GM23338 (cell line): ENCODE results near the gene GFRA1.

Experiments used
- CTCF ChIP-seq, 2 experiments: fragments of 200-600 bp in 1 of 2; sonication (generic) in 1 of 2; conservative IDR thresholded peaks; 2 replicates each; pipeline versions ENCODE4 v1.5.1 to v1.6.1; 2016 to 2017; ENCODE audit warnings: antibody characterized with exemption in 2 of 2, low read depth in 2 of 2, mild to moderate bottlenecking in 2 of 2, moderate library complexity in 1 of 2
- EZH2 ChIP-seq: fragments of 200-600 bp; sonication (generic); IDR thresholded peaks from one replicate; pipeline ENCODE4 v1.8.0; 2017; ENCODE audit warnings: antibody characterized with exemption, mild to moderate bottlenecking, low read depth; ENCODE audit not compliant: unreplicated experiment
- POLR2AphosphoS5 ChIP-seq: IDR thresholded peaks from 2 replicates; pipeline ENCODE4 v1.6.1; 2016; ENCODE audit warnings: antibody characterized with exemption, low read depth
- ZNF462 ChIP-seq: fragments of 250-450 bp; sonication (Bioruptor Pico); IDR thresholded peaks from 2 replicates; pipeline ENCODE4 v1.5.0; 2020; ENCODE audit warnings: mild to moderate bottlenecking, moderate library complexity

- TF ChIP-seq CTCF (conservative IDR thresholded peaks at IDR 0.05; ENCODE audit: low read depth in 2 of 2) (no peak), POLR2AphosphoS5 (no peak), EZH2 (no peak), ZNF462 (CRISPR knock-in tag) (no peak)
These were observed 89.1 kb downstream of the GFRA1 start for GRCh38 chr10:116183733-116184511.
